ENCODE results near the gene RAD18.

RAD18 gene

DNA sequence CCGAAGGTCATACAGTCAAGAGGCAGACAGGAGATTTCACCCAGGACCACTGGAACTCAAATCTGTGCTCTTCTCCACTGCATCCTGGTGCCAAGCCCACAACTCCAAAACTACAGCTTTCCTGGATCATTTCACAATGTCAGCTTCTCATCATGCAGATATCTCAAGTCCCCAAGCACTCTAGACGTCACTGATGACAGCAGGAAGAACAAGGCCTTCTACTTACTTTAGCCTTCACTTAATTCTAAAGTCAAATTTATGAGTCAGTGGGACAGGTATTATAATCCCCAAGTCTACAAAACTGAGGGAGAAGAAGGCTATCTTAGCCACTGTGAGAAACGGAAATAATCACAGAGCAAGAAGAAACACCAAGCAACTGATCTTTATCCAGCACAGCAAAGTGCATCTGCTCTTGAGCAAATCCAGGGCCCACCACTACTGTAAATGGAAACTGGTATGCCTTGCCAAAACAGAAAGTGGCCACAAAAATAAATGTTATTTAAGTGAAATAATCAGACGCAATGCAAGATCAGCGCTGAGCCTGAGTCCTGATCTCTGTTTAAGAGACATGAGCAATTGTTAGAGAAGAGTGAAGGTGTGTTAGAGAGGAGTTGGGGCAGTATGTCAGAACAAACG, 928 bp downstream of the RAD18 start:
- peak; percentile 20 for DNase-seq

DNA sequence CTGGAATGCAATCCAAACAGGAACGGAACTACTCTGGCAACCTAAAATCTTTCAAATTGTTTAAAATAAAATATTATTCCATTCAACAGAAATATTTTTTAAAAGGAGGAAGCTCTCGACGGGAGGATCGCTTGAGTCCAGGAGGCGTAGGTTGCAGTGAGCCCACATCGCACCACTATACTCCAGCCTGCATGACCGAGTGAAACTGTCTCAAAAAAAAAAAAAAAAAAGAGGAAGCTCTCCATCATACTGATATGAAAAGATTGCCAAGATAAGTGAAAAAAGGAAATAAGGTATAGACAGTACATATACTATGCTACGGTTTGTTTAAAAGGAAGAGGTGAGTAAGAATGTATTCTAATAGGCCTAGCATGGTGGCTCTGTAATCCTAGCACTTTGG, 3.6 kb downstream of the RAD18 start:
- DNase-seq: peak; percentile 20

DNA sequence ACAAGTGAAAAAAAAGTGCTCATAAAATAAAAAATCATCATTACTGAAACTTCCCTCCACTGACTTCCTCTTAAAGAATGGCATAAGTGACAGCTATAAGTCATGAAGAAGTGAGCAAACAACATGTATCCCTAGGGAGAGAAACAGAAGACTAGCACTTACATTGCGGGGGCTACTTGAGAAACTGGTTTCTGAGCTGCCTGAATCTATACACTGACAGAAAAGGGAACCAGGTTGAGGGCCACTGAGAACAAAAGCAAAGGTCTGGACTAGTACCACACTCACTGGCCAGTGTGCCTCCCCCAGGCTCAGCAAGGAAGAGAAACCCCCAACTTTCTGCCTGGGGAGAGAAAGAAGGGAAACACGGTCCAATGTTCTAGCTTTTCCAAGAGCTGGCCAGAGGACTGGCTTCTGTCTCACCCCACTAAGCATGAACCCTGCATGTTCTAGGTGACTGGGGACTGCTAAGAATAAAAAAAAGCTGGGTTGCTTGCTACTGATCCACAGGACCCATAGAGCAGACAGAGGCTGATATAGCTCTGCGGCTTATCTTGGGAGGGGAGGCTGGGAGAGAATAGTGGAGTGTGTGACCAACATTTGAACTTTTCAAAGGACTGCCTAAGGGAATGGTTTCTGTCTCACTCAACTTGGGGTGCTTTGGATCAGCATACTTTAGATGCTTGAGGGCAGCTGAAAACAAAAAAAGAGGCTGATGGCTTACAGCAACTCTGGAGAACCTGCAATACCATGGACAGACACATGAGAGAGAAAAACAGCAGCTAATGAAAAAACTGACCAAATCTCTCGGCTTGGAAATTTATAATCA, 8.1 kb downstream of the RAD18 start:
- DNase-seq: no peak

DNA sequence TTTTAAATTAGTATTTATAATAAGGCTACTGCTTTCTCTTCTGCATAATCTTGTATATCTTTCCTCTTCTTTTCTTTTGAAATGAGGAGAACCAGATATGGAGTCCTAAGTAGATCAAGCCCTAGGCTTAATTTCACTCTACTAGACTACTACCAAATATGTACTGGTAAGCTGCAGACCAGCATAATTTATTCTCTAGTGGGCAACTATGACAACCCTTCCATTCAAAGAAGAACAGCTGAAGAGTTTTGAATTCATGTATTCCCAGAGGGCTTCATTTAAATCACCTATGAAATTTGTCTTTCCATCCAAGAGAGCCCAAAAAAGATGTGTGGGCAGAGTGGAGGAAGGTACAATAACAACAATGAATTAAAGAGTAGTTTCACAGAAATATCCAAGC, 10.0 kb downstream of the RAD18 start:
- DNase-seq: no peak

DNA sequence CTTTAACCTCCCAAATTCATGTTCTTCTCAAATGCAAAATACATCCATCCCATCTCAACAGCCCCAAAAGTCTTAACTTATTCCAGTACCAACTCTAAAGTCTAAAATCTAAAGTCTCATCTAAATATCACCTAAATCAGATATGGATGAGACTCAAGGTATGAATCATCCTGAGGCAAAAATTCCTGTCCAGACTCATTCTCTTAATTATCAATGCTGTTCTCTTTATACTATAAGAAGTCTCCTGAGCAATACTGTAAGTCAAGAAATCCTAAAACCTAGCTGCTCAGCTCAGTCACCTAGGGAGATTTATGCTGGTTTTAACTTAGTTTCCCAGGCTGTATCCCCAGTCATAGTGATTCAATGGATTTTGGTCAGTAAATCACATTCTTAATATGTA, 11.1 kb downstream of the RAD18 start:
- DNase-seq: no peak

DNA sequence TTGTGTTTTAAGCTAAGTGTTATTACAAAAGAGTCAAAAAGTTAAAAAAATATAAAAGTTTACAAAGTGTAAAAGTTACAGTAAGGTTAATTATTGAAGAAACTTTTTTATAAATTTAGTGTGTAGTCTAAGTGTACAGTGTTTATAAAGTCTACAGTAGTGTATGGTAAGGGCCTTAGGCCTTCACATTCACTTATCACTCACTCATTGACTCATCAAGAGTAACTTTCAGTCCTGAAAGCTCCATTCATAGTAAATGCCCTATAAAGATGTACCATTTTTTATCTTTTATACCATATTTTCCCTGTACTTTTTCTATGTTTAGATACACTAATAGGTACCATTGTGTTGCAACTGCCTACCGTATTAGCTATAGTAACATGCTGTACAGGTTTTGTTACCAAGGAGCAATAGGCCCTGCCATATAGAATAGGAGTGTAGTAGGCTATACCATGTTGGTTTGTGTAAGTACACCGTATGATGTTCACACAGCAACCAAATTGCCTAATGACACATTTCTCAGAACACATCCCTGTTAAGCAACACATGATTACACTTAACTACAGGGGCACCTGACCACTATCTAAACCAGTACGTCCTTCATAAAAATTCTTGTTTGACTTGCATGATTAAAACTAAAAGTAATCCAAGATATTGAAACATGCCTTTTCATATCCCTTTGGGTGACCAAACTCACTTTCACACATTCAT, 17.2 kb downstream of the RAD18 start:
- DNase-seq: no peak

DNA sequence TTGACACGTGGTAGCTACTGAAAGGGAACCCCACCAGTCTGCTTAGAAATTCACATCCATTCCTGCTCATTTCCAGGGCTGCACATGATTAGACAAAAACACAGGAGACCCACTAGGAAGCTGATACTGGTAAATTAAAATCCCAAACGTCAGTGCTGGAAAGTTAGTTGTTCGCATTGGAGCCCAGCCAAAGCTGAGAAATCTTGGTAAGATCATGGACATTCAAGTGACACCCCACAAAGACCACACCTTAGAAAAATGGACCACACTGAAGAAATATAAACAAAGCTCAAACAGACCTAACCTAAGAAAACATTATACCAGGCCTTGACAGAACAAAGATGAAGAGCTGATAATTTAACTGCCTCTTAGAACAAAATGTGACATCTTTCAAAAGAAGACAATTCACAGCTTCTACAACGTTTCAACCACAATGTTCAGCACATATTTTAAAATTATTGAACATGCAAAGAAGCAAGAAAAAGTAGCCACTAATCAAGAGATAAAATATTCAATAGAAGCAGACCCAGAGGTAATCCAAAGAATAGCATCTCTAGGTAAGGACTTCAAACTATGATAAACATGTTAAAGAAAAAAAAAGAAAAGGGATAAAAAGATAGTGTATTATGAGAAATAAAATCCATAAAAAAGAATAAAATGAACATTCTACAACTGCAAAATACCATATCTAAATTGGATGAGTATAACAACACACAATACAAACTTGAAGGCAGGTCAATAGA, 20.4 kb downstream of the RAD18 start:
- no peak for DNase-seq

DNA sequence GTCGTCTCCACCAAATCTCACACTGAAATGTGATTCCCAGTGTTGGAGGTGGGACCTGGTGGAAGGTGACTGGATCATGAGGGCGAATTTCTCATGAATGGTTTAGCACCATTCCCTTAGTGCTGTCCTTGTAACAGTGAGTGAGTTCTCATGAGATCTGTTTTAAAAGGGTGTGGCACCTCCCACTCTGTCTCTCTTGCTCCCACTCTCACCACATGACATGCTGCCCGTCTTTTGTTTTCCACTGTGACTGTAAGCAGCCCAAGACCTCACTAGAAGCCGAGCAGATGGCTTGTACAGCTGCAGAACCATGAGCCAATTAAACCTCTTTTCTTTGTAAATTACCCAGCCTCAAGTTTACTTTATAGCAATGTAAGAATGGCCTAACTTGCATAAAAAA, 21.2 kb downstream of the RAD18 start:
- no peak for DNase-seq

DNA sequence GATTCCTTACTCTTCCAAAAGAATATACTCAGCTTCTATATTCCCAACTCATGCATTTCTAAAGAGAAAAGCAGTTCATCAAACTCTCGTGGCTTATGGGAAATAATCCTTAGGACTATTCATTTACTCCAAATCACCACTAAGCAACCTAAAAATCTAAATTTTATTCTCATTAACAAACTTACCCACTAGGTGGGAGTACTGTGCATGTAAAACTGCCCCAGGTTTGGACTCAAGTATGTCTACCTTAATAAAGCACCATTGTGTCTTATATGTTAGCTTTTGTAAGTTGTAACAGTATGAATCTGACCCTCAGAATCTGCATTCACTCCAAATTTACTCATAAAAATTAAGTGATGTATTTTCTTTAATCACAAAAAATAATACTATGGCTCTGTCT, 25.3 kb downstream of the RAD18 start:
- peak; percentile 57 for DNase-seq

DNA sequence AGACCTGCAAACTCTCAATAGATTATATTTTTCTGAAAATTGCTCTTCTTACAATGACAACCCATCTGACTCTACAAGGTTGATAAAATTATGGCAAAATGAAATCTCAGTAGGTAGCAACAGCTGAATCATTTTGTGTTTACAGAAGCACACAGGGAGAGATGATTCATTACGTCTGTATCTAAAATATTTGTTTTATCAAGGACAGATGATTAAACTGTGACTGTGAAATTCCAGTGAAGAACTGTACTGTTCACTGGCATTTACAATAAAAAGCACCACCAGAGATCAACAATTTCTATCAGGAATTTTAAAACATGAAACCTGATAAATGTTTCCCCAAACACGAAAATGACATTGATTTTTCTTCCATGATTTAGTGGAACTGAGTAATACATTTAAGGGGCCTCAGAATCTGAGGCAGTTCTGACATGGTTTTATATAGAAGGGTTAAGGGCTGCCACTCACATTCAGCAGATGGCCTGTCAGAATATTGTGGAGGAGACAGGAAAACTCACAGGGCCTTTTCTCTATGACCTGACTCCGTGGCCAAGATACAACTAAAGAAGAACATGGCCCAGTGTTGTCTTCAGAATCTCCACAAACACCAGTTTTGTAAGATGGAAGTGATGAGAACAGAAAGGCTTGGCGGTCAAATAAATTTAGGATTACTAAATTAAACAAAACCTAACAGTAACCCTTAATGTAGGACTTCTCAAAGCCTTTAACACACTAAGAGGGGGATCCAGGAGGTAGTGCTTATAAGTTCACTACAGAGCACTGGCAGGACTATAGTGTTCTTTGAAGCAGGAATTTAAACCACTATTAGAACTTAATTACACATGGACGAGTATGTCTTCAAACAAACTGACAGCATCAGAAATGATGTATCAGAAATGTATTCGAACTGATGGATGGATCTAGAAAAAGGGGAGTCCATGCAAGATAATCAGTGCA, 25.9 kb downstream of the RAD18 start:
- no peak for DNase-seq

DNA sequence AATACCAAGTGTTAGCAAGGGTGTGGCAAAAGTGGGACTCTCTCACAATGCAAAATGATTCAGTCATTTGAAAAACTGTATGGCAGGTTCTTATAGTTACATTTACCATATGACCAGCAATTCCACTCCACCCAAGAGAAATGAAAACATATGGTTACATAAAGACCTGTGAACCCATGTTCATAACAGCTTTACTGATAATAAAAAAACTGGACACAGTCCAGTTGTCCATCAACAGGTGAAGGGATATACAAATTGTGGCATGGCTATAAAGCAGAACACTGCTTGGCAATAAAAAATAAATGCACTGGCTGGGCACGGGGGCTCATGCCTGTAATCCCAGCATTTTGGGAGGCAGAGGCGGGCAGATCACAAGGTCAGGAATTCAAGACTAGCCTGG, 30.8 kb downstream of the RAD18 start:
- DNase-seq: no peak

DNA sequence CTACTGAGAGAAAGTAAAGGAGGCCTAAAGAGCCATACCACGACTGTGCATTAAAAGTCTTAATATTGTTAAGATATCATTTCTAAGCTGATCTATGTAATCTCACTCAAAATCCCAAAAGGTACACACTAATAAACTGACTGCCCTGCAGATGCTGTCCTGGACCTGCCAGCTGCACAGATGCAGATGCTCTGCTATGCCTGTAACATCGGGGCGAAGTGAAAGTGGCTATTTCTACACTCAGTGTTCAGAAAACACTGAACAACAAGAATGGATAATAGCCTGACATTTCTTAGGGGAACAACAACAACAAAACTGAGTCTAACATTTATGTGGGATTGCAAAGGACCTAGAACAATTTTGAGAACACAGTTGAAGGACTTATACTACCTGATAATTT, 31.9 kb downstream of the RAD18 start:
- no peak for DNase-seq

DNA sequence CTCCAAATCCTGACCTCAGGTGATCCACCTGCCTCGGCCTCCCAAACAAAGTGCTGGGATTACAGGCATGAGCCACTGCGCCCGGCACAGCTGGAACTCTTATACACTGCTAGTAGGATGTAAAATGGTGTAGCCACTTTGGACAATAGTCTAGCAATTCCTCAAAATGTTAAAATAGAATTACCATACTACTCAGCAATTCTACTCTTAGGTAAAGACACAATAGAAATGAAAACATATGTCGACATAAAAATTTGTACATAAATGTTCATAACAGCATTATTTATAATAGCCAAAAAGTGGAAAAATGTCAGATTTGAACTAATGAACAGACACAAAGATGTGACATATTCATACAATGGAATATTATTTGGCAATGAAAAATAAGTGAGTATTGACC, 33.4 kb downstream of the RAD18 start:
- DNase-seq: no peak

DNA sequence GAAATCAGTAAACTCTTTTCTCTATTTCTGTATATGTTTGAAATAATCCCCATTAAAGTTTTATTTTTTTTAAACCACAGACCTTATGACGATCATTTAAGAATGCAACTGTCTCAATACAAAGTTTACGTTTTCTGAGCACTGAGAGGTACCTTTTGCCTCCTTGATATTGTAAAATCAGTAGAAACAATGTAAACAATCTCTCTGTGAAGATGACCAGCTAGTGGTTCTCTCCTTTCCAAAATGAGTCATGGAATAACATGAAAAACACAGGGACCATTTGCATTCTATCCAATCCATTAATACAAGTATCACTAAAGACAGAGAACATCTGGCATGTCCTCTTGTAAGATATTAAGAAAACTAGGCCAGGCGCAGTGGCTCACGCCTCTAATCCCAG, 48.8 kb downstream of the RAD18 start:
- no peak for DNase-seq

DNA sequence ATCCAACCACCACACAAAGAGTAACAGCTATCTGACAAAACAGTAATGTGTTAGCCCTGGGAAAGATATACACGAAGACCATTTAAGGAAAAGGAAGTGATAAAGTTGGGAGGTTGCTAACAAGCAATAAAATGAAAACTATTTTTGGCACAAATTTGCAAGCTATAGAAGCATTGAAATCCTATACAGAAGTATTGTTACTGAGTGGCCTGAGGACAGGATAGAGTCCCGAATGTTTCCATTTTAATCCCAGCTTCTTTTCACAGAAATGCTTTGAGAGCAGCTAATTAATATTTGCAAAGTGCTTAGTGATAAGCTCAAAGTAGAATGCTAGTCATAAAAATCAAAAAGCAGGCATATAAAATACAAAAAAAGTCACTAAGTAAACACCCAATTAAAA, 51.5 kb downstream of the RAD18 start:
- peak; percentile 7 for DNase-seq

DNA sequence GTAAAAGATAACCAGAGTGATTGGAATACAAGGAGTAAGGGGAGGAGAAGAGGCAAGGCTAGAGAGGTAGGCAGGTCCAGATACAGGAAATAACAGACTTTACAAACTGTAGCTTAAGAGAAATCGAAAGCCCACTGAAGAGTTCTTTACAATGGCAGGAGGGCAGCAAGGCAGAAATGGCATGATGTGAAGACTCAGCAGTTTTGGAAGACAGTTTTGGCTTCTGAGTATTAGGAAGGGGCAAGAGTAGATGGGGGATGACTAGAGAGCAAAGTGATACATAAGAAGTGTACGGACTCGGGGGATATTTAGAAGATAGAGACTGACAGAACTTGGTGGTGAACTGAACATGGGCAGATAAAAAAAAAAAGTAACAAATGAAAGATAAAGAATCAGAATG, 54.1 kb downstream of the RAD18 start:
- DNase-seq: no peak

DNA sequence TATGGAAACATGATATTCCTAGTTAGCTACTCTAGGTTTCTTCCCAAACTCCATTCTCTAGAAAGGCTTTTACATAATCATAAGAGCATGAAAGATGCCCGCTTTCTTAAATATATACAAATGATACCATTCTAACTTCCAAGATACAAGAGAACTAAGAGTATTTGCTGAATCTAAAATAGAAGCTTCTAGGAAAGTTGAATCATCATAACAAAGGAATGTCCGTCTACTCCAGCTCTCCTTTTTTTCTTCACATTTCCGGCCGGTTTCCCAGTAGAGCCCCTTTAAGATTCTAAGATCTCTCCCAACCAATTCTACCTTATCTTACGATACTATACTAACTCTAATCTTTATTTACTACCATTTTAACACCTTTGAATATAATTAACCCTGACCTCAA, 60.1 kb downstream of the RAD18 start:
- no peak for DNase-seq

DNA sequence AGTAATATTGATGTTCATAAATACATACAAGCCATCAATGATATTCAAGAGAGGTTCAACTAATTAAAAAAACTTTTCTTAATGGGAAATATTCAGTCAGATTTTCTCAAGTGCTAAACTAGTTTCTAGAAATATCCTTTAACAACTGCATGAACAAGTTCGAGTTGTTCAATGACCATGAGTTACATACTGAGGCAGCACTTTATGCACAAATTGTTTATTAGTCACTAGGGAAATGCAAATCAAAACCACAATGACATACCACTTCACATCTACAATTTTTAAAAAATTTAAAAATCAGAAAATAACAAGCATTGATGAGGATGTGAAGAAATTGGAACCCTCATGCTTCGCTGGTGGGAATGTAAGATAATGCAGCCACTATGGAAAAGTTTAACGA, 62.4 kb downstream of the RAD18 start:
- DNase-seq: no peak

DNA sequence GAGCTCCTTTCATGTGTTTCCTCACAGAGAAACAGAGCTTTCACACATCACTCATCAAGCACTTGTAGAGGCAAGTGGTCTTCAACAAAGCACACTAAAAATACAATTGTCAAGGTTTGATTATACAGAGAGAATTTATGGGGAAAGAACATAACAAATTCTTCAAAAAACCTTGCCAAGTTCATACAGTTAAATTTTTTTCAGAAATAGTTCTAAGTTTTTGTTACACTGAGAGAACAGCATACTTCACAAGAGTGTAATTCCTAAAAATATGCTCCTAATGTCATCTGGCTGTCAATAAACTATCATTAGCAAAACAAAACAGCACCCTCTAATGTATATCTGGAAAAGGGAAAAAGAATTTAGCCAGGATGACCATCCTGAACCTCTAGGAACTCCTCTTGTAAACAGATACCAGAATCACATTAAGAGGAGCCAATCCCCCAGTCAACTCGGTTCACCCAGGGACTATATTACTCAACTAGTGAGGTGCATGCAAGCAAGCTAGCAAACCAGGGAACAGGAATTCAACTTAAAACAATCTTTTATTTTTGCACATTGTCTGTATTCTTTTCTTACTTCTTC, 63.3 kb downstream of the RAD18 start:
- no peak for DNase-seq

DNA sequence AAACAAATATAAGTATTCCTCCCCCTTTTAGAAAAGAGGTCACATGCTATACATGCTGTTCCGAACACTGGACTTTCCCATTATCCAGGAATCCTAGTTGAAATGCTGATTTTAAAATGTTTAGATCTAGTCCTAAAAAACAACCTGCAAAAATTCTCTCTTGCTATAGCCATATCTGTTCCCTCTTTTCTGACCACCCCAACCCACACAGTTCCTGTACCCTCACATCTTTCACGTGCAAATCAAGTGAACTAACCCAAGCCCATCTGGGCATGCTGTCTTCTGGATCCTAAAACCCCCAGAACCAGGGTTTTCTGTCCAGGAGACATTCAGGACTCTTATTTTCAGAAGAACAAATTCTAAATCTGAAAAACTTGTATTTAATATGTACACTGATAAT, 67.4 kb downstream of the RAD18 start:
- no peak for DNase-seq

DNA sequence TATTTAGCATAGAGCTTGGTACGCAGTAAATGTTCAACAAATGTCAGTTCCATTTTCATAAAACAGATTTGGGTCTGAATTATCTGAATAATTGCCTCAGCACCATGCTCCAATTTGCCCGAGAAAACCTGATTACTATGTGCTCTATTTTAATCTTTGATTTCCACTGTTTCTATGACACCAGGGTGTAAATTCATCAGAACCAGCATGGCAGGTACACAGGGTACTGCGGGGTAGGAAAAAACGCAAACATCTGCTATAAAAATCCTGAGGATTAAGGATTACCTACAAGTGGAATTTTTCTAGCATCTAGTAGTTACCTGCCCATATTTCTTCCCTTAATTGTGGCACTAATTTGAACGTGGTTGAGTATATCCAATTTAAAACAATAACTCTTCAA, 70.3 kb downstream of the RAD18 start:
- no peak for DNase-seq

DNA sequence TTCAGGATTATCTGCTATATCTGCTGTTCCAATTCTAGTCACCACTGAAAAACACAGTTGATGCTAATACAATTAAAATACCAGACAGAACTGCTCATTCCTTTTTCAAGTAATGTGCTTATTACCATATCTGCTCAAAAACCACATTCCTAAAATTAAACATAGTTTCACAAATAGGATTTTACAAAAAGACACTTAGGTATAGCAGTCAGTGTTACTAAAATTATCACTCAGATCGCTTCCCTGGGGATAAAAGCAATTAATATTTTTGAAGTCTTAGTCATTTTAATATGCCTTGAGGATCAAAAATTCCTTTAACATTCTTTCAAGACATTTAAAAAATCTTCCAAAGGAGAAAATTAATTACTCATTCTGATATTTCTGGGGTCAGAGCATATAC, 71.5 kb downstream of the RAD18 start:
- no peak for DNase-seq
